GM06990 (cell line): ENCODE measurements around the gene COL5A2.

Source experiments
- DNase-seq: peaks from one replicate; pipeline ENCODE4 v3.0.0-alpha.2; 2011; ENCODE audit not compliant: insufficient read length; ENCODE audit errors: extremely low read depth
- H3K27me3 ChIP-seq: replicated peaks from 2 replicates; pipeline ENCODE4 v1.6.0; 2011; ENCODE audit warnings: low read length; ENCODE audit not compliant: control insufficient read depth, insufficient read depth
- H3K36me3 ChIP-seq: 2 replicates; pipeline ENCODE4 v1.5.1; 2011; ENCODE audit warnings: low read length; ENCODE audit not compliant: control insufficient read depth, insufficient read depth
- H3K4me3 ChIP-seq: replicated peaks from 2 replicates; pipeline ENCODE4 v1.5.1; 2011; ENCODE audit warnings: low read depth, mild to moderate bottlenecking, control low read depth, low read length
- CTCF ChIP-seq: IDR thresholded peaks from 2 replicates; pipeline ENCODE4 v1.5.1; 2011; ENCODE audit warnings: low read length, control low read depth, mild to moderate bottlenecking, inconsistent platforms; ENCODE audit not compliant: insufficient read depth, poor library complexity, severe bottlenecking

Gene COL5A2

GRCh38 chr2:189127756-189128155, 51.8 kb downstream of the COL5A2 start:
- Histone ChIP-seq H3K4me3 (no peak overlapping the region), H3K36me3 (no peaks in the 10 kb centered on the region), H3K27me3 (no peaks in the 10 kb centered on the region)
- no peak for DNase-seq
- no peak for TF ChIP-seq CTCF

GRCh38 chr2:189125195-189125594, 54.4 kb downstream of the COL5A2 start:
- Histone ChIP-seq H3K27me3 (no peaks in the 10 kb centered on the region), H3K36me3 (no peaks in the 10 kb centered on the region), H3K4me3 (no peak overlapping the region)
- TF ChIP-seq CTCF, result no peak
- DNase-seq, result no peak

GRCh38 chr2:189124175-189124574, 55.4 kb downstream of the COL5A2 start:
- Histone ChIP-seq H3K36me3 (no peaks in the 10 kb centered on the region), H3K4me3 (no peak overlapping the region), H3K27me3 (no peaks in the 10 kb centered on the region)
- no peak for TF ChIP-seq CTCF
- DNase-seq, result no peak

GRCh38 chr2:189118386-189118785, 61.2 kb downstream of the COL5A2 start:
- no peaks in the 10 kb centered on the region for H3K27me3 ChIP-seq
- H3K36me3 ChIP-seq, result no peaks in the 10 kb centered on the region
- H3K4me3 ChIP-seq, result no peak overlapping the region
- TF ChIP-seq CTCF, result no peak
- DNase-seq, result no peak

GRCh38 chr2:189116979-189117378, 62.6 kb downstream of the COL5A2 start:
- TF ChIP-seq CTCF, result no peak
- Histone ChIP-seq H3K36me3 (no peaks in the 10 kb centered on the region), H3K4me3 (no peak overlapping the region), H3K27me3 (no peaks in the 10 kb centered on the region)
- DNase-seq, result no peak

GRCh38 chr2:189116087-189116486, 63.5 kb downstream of the COL5A2 start:
- Histone ChIP-seq H3K27me3 (no peaks in the 10 kb centered on the region), H3K4me3 (no peak overlapping the region), H3K36me3 (no peaks in the 10 kb centered on the region)
- no peak for DNase-seq
- TF ChIP-seq CTCF, result no peak
